C4-2B (cell line): ENCODE measurements around the gene KLHDC3.

Source experiments
- H3K27ac ChIP-seq: fragments of 450-650 bp; 2 replicates; pipeline ENCODE4 v1.5.1; 2017
- CTCF ChIP-seq: fragments of 450-650 bp; conservative IDR thresholded peaks from 2 replicates; pipeline ENCODE4 v1.5.1; 2017; ENCODE audit warnings: mild to moderate bottlenecking
- ZFX ChIP-seq: fragments of 450-650 bp; IDR thresholded peaks from 2 replicates; pipeline ENCODE4 v1.6.1; 2017

The KLHDC3 gene

GRCh38 chr6:42970871-42971612 is 43.0 kb upstream of the KLHDC3 start:
- no peak for TF ChIP-seq ZFX
- TF ChIP-seq CTCF = no peak
- no peak overlapping the region for H3K27ac ChIP-seq

GRCh38 chr6:42971746-42972327 is 42.2 kb upstream of the KLHDC3 start:
- TF ChIP-seq ZFX (no peak), CTCF (no peak)
- no peak overlapping the region for H3K27ac ChIP-seq

- TF ChIP-seq CTCF = no peak
- TF ChIP-seq ZFX = no peak
- no peak overlapping the region for H3K27ac ChIP-seq
Measured at GRCh38 chr6:42973926-42974325, 40.1 kb upstream of the KLHDC3 start.

GRCh38 chr6:42974919-42975505 is 39.0 kb upstream of the KLHDC3 start:
- TF ChIP-seq CTCF = no peak
- TF ChIP-seq ZFX = no peak
- H3K27ac ChIP-seq = no peak overlapping the region

- peak overlapping the region; percentile 96 for H3K27ac ChIP-seq
Measured at GRCh38 chr6:42978487-42978838, 35.6 kb upstream of the KLHDC3 start.

GRCh38 chr6:42978839-42979522 is 35.1 kb upstream of the KLHDC3 start, which contains the start of gene PEX6:
PEX6 (minus strand) TSS chr6:42979181; CDS start chr6:42979150, 31 bp downstream.
- peak; percentile 97 for TF ChIP-seq ZFX
- no peak for TF ChIP-seq CTCF
- peak within 1 kb of the TSS; percentile 96 for H3K27ac ChIP-seq

More at GRCh38 chr6:42978487-42978838, 35.6 kb upstream of the KLHDC3 start:
- TF ChIP-seq CTCF (no peak), ZFX (no peak)
